Umbilical cord (tissue), 2 donors: ENCODE measurements around the gene LRRC27. TPM values are rescaled to one million over a fixed set of nuclear protein-coding genes. Genes with fewer than 3 reads are reported as not detected.

Source experiments
- DNase-seq: peaks from one replicate; pipeline ENCODE4 v3.0.0-alpha.2; 2015; ENCODE audit warnings: low spot score
- total RNA-seq: library from RNA; depleted of rRNA; stranded (reverse); fragments of >200 nt; gene quantifications from one replicate; pipeline ENCODE4 v1.2.3, GENCODE V29; 2014; ENCODE audit warnings: low replicate concordance; ENCODE audit not compliant: insufficient read depth

The LRRC27 gene
- total RNA-seq, 1 donor from 2014 or later = 4.6 TPM

DNA sequence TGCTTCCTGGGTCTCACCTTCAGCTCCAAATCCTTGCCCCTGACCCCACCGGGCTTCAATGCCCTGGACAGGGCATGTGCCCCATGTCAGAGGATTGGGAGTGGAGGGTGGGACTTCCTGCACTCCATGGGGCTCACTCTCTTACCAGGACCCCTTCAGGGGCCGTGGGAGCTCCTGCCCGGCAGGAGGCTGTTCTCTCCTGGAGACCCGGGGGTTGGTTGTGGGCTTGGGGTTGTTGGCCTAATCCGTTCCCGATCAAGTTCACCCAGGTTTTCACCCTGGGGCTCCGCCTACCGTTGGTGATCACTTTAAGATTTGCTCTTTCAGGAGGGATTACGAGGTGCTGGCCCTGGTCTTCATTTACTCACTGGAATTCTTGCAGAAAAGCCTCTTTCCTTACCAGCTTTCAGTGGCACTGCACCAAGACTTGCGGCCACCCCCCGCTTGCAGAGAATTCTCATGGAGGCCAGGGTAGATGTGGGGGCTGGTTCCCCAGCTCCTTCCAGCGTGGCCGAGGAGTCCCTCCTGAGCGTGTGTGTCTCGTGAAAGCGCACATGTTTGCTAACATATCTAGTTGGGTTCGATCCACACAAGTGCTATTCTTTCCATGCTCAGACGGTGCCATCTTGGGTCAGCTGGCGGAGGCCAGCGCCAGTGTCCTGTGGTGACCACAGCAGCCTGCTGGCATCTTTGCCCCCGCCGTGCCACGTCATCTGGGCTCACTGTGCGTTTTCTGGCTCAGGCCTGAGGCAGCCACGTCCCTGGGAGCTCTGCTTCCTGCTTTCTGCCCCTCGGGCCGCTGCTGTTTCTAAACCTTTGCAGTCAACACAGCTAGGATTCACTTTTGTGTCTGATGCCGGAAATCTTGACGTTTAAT is 80.6 kb downstream of the LRRC27 start:
- DNase-seq = no peak

GRCh38 chr10:132413226-132414205 is 81.5 kb downstream of the LRRC27 start:
- peak; percentile 77 for DNase-seq

- no peak for DNase-seq
Observed at GRCh38 chr10:132414402-132415016, 82.5 kb downstream of the LRRC27 start.

DNA sequence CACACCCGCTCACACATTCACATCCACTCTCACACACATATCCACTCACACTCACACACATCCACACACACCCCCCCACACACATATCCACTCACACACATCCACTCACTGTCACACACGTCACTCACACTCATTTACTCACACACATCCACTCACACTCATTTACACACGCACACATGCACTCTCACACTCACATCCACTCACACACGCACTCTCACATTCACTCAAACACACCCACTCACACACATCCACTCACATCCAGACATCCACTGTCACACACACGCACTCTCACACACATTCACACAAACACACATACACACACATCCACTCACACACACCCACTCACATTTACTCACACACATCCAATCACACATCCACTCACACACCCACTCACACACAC is 83.3 kb downstream of the LRRC27 start:
- no peak for DNase-seq

DNA sequence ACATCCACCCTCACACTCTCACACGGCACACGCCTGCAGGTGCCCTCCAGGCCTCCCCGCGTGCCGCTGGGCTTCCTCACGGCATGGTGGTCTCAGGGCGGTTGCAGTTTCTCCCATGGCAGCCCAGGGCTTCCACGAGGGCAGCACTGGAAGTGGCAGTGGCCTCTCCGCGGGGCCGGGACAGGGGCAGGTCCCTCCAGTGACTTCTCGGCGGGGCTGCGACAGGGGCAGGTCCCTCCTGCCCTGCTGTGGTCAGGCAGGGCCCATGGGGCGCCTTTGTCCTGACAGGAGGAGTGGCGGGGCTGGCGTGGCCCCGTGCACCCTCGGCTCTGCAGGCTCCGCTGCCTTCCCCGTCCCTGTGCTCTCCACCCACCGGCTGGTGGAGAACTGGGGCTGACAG is 84.0 kb downstream of the LRRC27 start:
- DNase-seq = no peak

DNA sequence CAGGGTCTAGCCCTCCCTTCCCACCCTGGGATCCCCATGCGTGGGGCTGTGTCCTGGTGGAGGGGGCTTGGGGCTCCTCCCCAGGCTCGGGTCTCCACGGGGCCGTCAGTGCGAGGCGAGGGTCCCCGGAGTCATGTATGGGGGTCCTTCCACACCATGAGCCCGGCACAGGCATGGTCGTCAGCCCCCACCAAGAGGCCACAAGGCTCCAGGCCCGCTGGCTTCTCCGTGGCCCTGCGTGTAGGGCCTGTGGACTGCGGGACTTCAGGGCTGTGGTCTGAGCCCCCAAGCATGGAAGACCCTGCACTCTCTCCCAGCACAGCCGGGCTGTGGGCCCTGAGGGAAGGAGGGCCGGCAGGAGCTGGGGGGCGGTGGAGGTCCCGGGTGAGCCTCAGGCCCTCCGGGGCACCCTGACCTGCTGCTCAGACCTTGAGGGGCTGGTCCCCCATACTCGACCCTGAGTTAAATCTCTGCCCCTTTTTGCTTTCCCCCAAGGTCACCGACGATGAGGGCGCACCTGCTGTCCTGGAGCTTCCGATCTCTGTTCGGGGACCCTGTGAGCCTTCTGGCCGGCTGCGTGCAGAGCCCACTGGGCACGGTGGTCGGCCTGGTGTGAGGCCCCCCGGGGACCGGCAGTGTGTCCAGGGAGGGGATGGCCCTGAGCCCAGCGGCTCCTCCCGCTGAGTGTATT is 84.7 kb downstream of the LRRC27 start:
- no peak for DNase-seq

GRCh38 chr10:132417257-132417910 is 85.4 kb downstream of the LRRC27 start:
- no peak for DNase-seq

GRCh38 chr10:132417957-132418441 is 86.0 kb downstream of the LRRC27 start:
- no peak for DNase-seq

DNA sequence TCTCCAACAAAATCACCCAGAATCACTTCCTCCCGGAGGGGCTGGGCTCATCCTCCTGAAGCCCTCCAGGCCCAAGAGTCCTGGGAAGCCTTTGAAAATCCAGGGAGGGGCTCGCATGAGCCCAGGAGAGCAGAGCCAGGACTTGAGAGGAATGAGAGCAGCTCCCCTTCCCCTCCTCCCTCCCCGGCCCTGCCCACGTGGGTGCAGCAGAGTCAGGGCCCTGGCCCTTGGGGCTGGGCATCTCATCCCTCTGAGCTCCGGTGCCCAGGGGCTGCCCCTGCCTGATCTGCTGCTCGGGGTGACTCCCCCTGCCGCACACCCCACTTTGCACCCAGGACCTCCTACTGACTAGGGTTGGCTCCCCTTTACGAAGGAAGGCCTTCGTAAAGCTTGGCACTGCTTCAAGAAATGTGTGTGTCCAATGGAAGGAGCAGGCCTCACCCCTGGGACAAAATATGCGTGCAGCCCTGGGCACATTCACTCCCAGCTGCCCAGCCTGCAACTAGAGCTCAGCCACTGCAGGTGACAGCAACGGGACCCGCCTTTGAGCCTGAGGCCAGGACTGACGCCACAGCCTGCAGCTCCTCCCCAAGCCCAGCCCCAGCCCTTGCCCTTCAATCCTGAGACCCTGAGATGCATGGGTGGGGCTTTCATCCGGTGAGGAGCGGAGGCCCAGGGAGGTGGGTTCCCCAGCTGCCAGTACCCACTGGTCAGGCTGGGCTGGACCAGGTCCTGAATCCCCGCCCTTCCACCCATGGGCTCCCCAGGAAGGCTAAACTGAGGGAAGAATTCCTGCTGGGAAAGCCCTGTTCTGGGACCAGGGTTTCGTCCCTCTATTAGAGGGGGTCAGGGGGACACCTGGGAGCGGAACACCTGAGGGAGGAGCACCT is 86.8 kb downstream of the LRRC27 start:
- peak; percentile 86 for DNase-seq

DNA sequence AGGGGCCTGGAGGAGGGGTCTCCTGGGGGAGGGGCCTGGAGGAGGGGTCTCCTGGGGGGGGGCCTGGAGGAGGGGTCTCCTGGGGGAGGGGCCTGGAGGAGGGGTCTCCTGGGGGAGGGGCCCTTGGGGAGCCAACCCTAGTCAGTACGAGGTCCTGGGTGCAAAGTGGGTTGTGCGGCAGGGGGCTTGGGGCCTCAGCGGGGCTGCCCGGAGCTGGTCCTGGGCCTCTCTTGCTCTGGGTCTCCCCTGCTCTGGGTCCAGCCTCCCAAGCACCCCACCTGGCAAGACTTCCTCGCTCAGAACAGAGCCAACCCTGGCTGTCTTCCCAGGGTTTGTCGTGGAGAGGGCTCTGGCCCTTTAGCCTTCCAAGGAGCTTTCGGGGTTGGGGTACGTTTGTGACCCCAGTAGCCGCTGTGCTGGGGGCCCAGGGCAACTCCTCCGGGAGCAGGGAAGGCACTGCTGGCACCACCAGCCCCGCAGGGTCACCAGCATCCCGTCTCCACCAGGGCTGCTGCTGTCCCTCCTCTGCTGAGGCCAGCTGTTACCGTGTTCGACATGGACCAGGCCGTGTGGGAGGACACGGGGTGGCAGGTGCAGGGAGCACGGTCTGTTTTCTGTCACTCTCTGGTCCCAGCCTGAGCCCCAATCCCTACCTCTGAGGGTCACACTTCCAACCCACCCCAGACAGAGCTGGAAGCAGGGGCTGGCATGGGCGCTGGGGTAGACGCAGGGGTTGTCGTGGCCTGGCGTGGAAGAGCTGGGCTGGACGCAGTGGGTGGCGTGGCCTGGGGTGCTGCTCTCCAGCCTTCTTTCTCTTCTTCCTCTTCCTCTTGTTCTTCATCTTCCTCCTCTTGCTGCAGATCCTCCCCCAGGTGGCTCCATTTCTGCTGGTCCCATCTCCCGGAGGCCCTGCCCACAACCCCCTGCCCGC is 87.8 kb downstream of the LRRC27 start:
- peak; percentile 66 for DNase-seq

DNA sequence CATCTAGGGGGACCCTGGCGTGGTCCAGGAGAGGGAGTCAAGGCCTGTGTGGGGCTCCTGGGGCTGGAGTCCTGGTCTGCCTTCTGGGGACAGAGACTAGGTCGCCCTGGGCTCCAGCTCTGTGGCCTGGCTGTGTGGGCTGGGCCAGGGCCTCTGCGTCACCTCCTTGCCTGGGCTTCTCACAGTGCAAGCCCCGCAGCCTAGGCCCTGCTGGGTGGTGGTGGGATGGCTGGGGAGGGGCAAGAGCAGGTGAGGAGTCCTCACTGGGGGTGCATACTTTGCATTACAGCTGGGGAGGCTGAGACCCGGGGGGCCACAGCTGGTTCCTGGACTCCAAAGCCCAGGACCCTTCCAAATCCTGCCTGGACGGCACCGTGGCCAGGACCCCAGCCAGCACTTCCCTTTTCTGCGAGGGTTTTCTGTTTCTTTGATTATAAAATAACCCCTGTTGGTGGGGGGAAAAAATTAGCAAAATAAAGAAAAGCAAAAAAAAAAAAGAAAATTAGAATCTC is 88.5 kb downstream of the LRRC27 start:
- no peak for DNase-seq

- peak; percentile 95 for DNase-seq
Observed at GRCh38 chr10:132420981-132421846, 89.2 kb downstream of the LRRC27 start.

DNA sequence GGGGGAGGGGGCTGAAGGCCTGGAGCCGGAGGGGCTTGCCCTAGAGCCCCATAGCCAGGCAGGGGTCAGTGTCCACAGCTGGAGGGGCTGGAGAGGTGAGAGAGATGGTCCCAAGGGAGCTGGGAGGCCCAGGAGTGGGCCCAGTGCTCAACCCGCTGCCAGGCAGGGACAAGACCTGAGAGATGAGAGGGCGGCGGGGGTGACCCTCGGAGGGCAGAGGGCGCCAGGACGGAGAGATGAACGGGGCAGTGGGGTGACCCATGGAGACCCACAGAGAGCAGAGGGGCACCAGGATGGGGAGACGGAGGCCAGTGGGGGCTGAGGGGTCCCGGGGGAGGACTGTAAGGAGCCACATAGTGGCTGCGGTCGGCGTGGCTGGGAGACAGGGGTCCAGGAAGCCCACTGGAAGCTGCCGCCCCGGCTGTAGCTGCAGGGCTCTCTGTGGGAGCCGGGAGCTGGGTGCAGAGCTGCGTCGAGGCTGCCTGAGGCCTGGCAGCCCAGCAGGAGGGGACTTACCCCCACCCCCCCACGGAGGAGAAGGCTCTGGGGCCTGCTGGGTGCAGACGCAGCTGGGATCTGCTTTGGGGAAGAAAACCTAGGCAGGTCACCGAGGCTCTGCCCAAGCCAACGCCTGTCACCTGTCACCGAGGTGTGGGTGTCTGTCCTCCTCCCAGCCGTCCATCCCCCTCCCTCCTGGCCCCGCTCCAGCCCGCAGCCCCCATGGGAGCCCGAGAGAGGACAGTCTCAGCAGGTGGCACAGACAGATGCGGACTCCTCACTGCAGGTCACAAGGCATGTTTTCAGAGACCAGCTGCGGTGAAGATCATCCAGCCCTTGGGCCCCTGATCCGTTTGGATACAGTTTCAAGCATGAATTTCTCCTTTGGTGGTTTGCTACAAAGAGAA is 90.1 kb downstream of the LRRC27 start:
- DNase-seq = no peak

- DNase-seq = peak; percentile 69
Observed at GRCh38 chr10:132422903-132423825, 91.2 kb downstream of the LRRC27 start.
